Adrenal gland (tissue), 12 donors: ENCODE data around the gene TTC9B. TPM values are rescaled to one million over a fixed set of nuclear protein-coding genes. Genes with fewer than 3 reads are reported as not detected.
"Not testable (repeated sequence)": the region's sequence is repeated elsewhere in the genome, so short reads cannot be mapped to it uniquely, and the experiment has no call there.

Experiments
- DNase-seq, 7 donors: peaks; one replicate each; pipeline ENCODE4 v3.0.0-alpha.2; 2019 to 2020
- H3K27ac ChIP-seq, 5 donors: fragments of 200-600 bp; sonication (generic) in 4 of 5; 1 replicate in 3 of 5; 2 replicates in 2 of 5; pipeline versions ENCODE4 v1.5.1 to v1.8.0; 2016 to 2020; ENCODE audit warnings: mild to moderate bottlenecking in 1 of 5
- H3K27me3 ChIP-seq: fragments of 200-600 bp; 2 replicates; pipeline ENCODE4 v1.8.0; 2021
- H3K36me3 ChIP-seq, 2 donors: fragments of 200-600 bp; replicated peaks in 1 of 2; 1 replicate in 1 of 2; 2 replicates in 1 of 2; pipeline versions ENCODE4 v1.5.1 to v1.8.0; 2018 to 2022
- H3K4me1 ChIP-seq, 2 donors: fragments of 200-600 bp; replicated peaks in 1 of 2; 1 replicate in 1 of 2; 2 replicates in 1 of 2; pipeline versions ENCODE4 v1.5.1 to v1.8.0; 2018 to 2021
- H3K4me3 ChIP-seq, 4 donors: fragments of 200-600 bp; sonication (generic) in 3 of 4; one replicate each; pipeline ENCODE4 v1.5.1; 2016 to 2018
- H3K9me3 ChIP-seq, 3 donors: fragments of 200-600 bp; sonication (generic) in 1 of 3; replicated peaks in 1 of 3; 1 replicate in 2 of 3; 2 replicates in 1 of 3; pipeline versions ENCODE4 v1.5.1 to v1.8.0; 2016 to 2021
- CTCF ChIP-seq, 6 experiments: fragments of 450-650 bp in 4 of 6; fragments of 200-600 bp in 2 of 6; sonication (generic) in 1 of 6; IDR thresholded peaks; 1 replicate in 5 of 6; 2 replicates in 1 of 6; pipeline versions ENCODE4 v1.5.1 to v1.8.0; 2016 to 2021; ENCODE audit warnings: antibody characterized with exemption in 6 of 6, mild to moderate bottlenecking in 2 of 6, moderate library complexity in 1 of 6
- POLR2A ChIP-seq, 2 donors: fragments of 450-650 bp; IDR thresholded peaks; one replicate each; pipeline ENCODE4 v1.6.1; 2017; ENCODE audit warnings: antibody characterized with exemption in 2 of 2, mild to moderate bottlenecking in 2 of 2, moderate library complexity in 1 of 2
- WGBS, 4 donors: extraction: QIAGEN DNeasy Blood & Tissue Kit in 2 of 4; methylation state at CpG; one replicate each; pipeline versions ENCODE4 v1.1.5 to v1.1.7; 2013 to 2017; 5-methylcytosine and 5-hydroxymethylcytosine counted together
- intact Hi-C, 2 donors: fragments of 100-400 bp; cut with DNase I; formaldehyde crosslinking; loops; one replicate each; pipeline versions ENCODE4 v1.14.1 to v1.15.0; 2022 to 2023
- polyA plus RNA-seq, 3 donors: library from polyadenylated mRNA; stranded (reverse); fragments of 200-250 nt in 2 of 3; fragments of 350-450 nt in 1 of 3; fragmentation: Illumina TruSeq in 1 of 3; extraction: RNeasy Lipid Tissue Mini Kit (QIAGEN cat#74804) in 1 of 3; gene quantifications; one replicate each; pipeline ENCODE4 v1.2.3, GENCODE V29; 2013 to 2014
- total RNA-seq, 9 donors: library from RNA; depleted of rRNA in 4 of 9; stranded (reverse); fragments of >200 nt in 4 of 9; fragments of 120-200 nt in 1 of 9; fragmentation: NEBNext Ultra II Directional in 1 of 9; extraction: Animal tissue kit (Norgen Biotek cat#: 25700) in 1 of 9; gene quantifications; one replicate each; pipeline versions ENCODE4 v1.1.0 to v1.2.4, GENCODE V29; 2013 to 2023
- donor health status: healthy with polysubstance abuse.
- donor health status: Bipolar disorder and iron deficiency.
- donor health status: DM: yes; HTN: yes; CAD: no.
- donor health status: DM: no; HTN: no; CAD: no.
- donor health status: DM: no; HTN: no; CAD: no.
- donor health status: DM: yes; HTN: yes; CAD: no.

Gene TTC9B
- total and polyA plus RNA-seq, 12 donors = 0.32 to 2.6 (median 0.53) TPM; not detected in 8

- DNase-seq = no peak
- peaks cover 0 to 8% of the 10 kb centered on the region in 2 donors for H3K4me1 ChIP-seq
- peaks cover 32% of the 10 kb centered on the region for H3K27me3 ChIP-seq
- H3K36me3 ChIP-seq = no peaks in the 10 kb centered on the region
- TF ChIP-seq POLR2A (IDR thresholded peaks at IDR 0.05) (no peak), CTCF (IDR thresholded peaks at IDR 0.05) (no peak)
- intact Hi-C loops = loop anchor here in 1 of 2 donors (5.0 kb wide), 1 partner anchor 83 kb away; no protein-coding TSS in a partner anchor
- WGBS, 4 donors = 79 to 83% (median 80%) methylated on average over 9 of the region's 9 CpGs
- no peak overlapping the region for H3K4me3 ChIP-seq
- no peaks in the 10 kb centered on the region for H3K9me3 ChIP-seq
- no peak overlapping the region for H3K27ac ChIP-seq
Observed at GRCh38 chr19:40220674-40221073, 2.5 kb upstream of the TTC9B start.

- no peaks in the 10 kb centered on the region for H3K9me3 ChIP-seq
- no peak overlapping the region for H3K27ac ChIP-seq
- DNase-seq = peak in 5 of 7 donors; percentile 54 to 68 (median 63)
- no peaks in the 10 kb centered on the region for H3K36me3 ChIP-seq
- no peak for TF ChIP-seq POLR2A (IDR thresholded peaks at IDR 0.05)
- TF ChIP-seq CTCF (IDR thresholded peaks at IDR 0.05) = no peak
- 15 to 27% (median 21%) methylated on average over 8 of the region's 8 CpGs for WGBS, 4 donors
- peaks cover 32% of the 10 kb centered on the region for H3K27me3 ChIP-seq
- no peak overlapping the region for H3K4me3 ChIP-seq
- H3K4me1 ChIP-seq = peaks cover 0 to 6% of the 10 kb centered on the region in 2 donors
- intact Hi-C loops = loop anchor here (5.0 to 10.0 kb wide), 2 partner anchors 75 to 82 kb away; no protein-coding TSS in a partner anchor
Observed at GRCh38 chr19:40219721-40220276, 1.6 kb upstream of the TTC9B start.

DNA sequence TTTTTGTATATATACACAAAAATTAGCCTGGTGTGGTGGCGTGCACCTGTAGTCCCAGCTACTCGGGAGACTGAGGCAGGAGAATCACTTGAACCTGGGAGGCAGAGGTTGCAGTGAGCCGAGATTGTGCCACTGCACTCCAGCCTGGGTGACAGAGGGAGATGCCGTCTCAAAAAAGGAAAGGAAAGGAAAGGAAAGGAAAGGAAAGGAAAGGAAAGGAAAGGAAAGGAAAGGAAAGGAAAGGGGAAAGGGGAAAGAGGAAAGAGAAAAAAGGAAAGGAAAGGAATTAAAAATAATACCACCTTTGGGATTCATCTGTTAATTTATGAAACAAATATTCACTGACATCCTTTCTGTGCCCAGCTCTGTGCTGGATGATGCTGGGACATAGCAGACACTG, 845 bp upstream of the TTC9B start:
- H3K27me3 ChIP-seq = peaks cover 28% of the 10 kb centered on the region
- not testable (repeated sequence) for H3K9me3 ChIP-seq, H3K4me1 ChIP-seq, H3K27ac ChIP-seq, H3K36me3 ChIP-seq, DNase-seq, H3K4me3 ChIP-seq
- 84 to 94% (median 85%) methylated on average over 4 of the region's 4 CpGs for WGBS, 4 donors
- intact Hi-C loops = loop anchor here in 1 of 2 donors (10.0 kb wide), 1 partner anchor 74 kb away; no protein-coding TSS in a partner anchor

GRCh38 chr19:40217027-40217810, 965 bp downstream of the TTC9B start:
- peak in 1 of 7 donors; percentile 53 for DNase-seq
- H3K27me3 ChIP-seq = peaks cover 28% of the 10 kb centered on the region
- H3K4me1 ChIP-seq = peaks cover 0 to 6% of the 10 kb centered on the region in 2 donors
- no peaks in the 10 kb centered on the region for H3K9me3 ChIP-seq
- H3K36me3 ChIP-seq = no peaks in the 10 kb centered on the region
- 4 to 7% (median 5%) methylated on average over 10 to 54 of the region's 54 CpGs for WGBS, 4 donors
- no peak overlapping the region for H3K4me3 ChIP-seq
- intact Hi-C loops = loop anchor here in 1 of 2 donors (10.0 kb wide), 1 partner anchor 72 kb away; no protein-coding TSS in a partner anchor
- peak in 5 of 6 experiments; percentile 9 to 40 (median 35) for TF ChIP-seq CTCF (IDR thresholded peaks at IDR 0.05)
- no peak for TF ChIP-seq POLR2A (IDR thresholded peaks at IDR 0.05)
- no peak overlapping the region for H3K27ac ChIP-seq
